ENCODE data around the gene KIF24. TPM values are rescaled to one million over a fixed set of nuclear protein-coding genes. Genes with fewer than 3 reads are reported as not detected.

KIF24 gene
- polyA plus RNA-seq, 1 donor, result 2.0 TPM

GRCh38 chr9:34291423-34291822 lies 37.6 kb downstream of the KIF24 start:
- Histone ChIP-seq H3K27me3 (ENCODE audit: control insufficient read depth, insufficient read depth, low read length) (no peaks in the 10 kb centered on the region), H3K36me3 (ENCODE audit: control insufficient read depth, insufficient read depth, low read length) (no peaks in the 10 kb centered on the region), H3K27ac (ENCODE audit: low read length) (no peak overlapping the region), H3K4me3 (ENCODE audit: low read length) (no peak overlapping the region), H3K9me3 (ENCODE audit: control insufficient read depth, low read depth, low read length) (no peaks in the 10 kb centered on the region), H3K4me1 (ENCODE audit: control insufficient read depth, insufficient read depth, low read length) (no peaks in the 10 kb centered on the region)
- no CpG with 5 or more reads among the region's 2 CpGs for WGBS (ENCODE audit: insufficient coverage, low lambda C conversion rate)
- DNase-seq, result no peak

- DNase-seq, result no peak
- Histone ChIP-seq H3K4me3 (ENCODE audit: low read length) (no peak overlapping the region), H3K36me3 (ENCODE audit: control insufficient read depth, insufficient read depth, low read length) (no peaks in the 10 kb centered on the region), H3K27ac (ENCODE audit: low read length) (no peak overlapping the region), H3K4me1 (ENCODE audit: control insufficient read depth, insufficient read depth, low read length) (no peaks in the 10 kb centered on the region), H3K27me3 (ENCODE audit: control insufficient read depth, insufficient read depth, low read length) (no peaks in the 10 kb centered on the region), H3K9me3 (ENCODE audit: control insufficient read depth, low read depth, low read length) (no peaks in the 10 kb centered on the region)
- 88% methylated on average over 1 of the region's 2 CpGs for WGBS (ENCODE audit: insufficient coverage, low lambda C conversion rate)
Observed at GRCh38 chr9:34291023-34291422, 38.0 kb downstream of the KIF24 start.

- Histone ChIP-seq H3K27ac (ENCODE audit: low read length) (no peak overlapping the region), H3K4me3 (ENCODE audit: low read length) (no peak overlapping the region), H3K27me3 (ENCODE audit: control insufficient read depth, insufficient read depth, low read length) (no peaks in the 10 kb centered on the region), H3K4me1 (ENCODE audit: control insufficient read depth, insufficient read depth, low read length) (no peaks in the 10 kb centered on the region), H3K9me3 (ENCODE audit: control insufficient read depth, low read depth, low read length) (no peaks in the 10 kb centered on the region), H3K36me3 (ENCODE audit: control insufficient read depth, insufficient read depth, low read length) (no peaks in the 10 kb centered on the region)
- WGBS (ENCODE audit: insufficient coverage, low lambda C conversion rate), result no CpG with 5 or more reads among the region's 2 CpGs
- DNase-seq, result no peak
Observed at GRCh38 chr9:34289159-34289558, 39.9 kb downstream of the KIF24 start.

- 100% methylated on average over 1 of the region's 1 CpG for whole genome bisulfite sequencing (ENCODE audit: insufficient coverage, low lambda C conversion rate)
- no peaks in the 10 kb centered on the region for H3K36me3 ChIP-seq (ENCODE audit: control insufficient read depth, insufficient read depth, low read length)
- H3K9me3 ChIP-seq (ENCODE audit: control insufficient read depth, low read depth, low read length), result no peaks in the 10 kb centered on the region
- H3K4me1 ChIP-seq (ENCODE audit: control insufficient read depth, insufficient read depth, low read length), result no peaks in the 10 kb centered on the region
- H3K27ac ChIP-seq (ENCODE audit: low read length), result no peak overlapping the region
- DNase-seq, result no peak
- H3K27me3 ChIP-seq (ENCODE audit: control insufficient read depth, insufficient read depth, low read length), result no peaks in the 10 kb centered on the region
- no peak overlapping the region for H3K4me3 ChIP-seq (ENCODE audit: low read length)
Observed at GRCh38 chr9:34282096-34282495, 47.0 kb downstream of the KIF24 start.

GRCh38 chr9:34279411-34279810 lies 49.7 kb downstream of the KIF24 start:
- Histone ChIP-seq H3K27me3 (ENCODE audit: control insufficient read depth, insufficient read depth, low read length) (no peaks in the 10 kb centered on the region), H3K9me3 (ENCODE audit: control insufficient read depth, low read depth, low read length) (no peaks in the 10 kb centered on the region), H3K4me3 (ENCODE audit: low read length) (no peak overlapping the region), H3K36me3 (ENCODE audit: control insufficient read depth, insufficient read depth, low read length) (no peaks in the 10 kb centered on the region), H3K4me1 (ENCODE audit: control insufficient read depth, insufficient read depth, low read length) (no peaks in the 10 kb centered on the region), H3K27ac (ENCODE audit: low read length) (no peak overlapping the region)
- DNase-seq, result no peak
- no CpG with 5 or more reads among the region's 3 CpGs for WGBS (ENCODE audit: insufficient coverage, low lambda C conversion rate)

Other genes starting within 250 kb of the KIF24 start
- 45.1 TPM for gene DCAF12, start 202.6 kb downstream of the KIF24 start, polyA plus RNA-seq
- 43.4 TPM for gene UBAP1, start 150.2 kb downstream of the KIF24 start, polyA plus RNA-seq
- 25.6 TPM for gene NUDT2, start 301 bp upstream of the KIF24 start, polyA plus RNA-seq
- 60.9 TPM for gene MYORG, start 47.6 kb upstream of the KIF24 start, polyA plus RNA-seq
- 8.6 TPM for gene FAM219A, start 129.3 kb upstream of the KIF24 start, polyA plus RNA-seq
- gene DNAI1, start 129.5 kb upstream of the KIF24 start, polyA plus RNA-seq, result 0.24 TPM
- 10.6 TPM for gene ENHO, start 193.7 kb upstream of the KIF24 start, polyA plus RNA-seq

All from large intestine (tissue), 3 donors.